Duodenal mucosa (tissue), 2 donors: ENCODE data around the gene STARD10.

ENCODE experiments used
- H3K27ac ChIP-seq: one replicate; pipeline ENCODE4 v1.7.0; 2013; ENCODE audit warnings: low read depth, low read length
- H3K27me3 ChIP-seq, 2 donors: one replicate each; pipeline ENCODE4 v1.7.0; 2013; ENCODE audit warnings: low read length in 2 of 2, control low read depth in 1 of 2; ENCODE audit not compliant: insufficient read depth in 2 of 2, control insufficient read depth in 1 of 2
- H3K36me3 ChIP-seq, 2 donors: one replicate each; pipeline ENCODE4 v1.7.0; 2013; ENCODE audit warnings: low read length in 2 of 2, control low read depth in 1 of 2; ENCODE audit not compliant: insufficient read depth in 2 of 2, control insufficient read depth in 1 of 2
- H3K4me1 ChIP-seq, 2 donors: one replicate each; pipeline ENCODE4 v1.7.0; 2013; ENCODE audit warnings: low read length in 2 of 2, control low read depth in 1 of 2; ENCODE audit not compliant: insufficient read depth in 2 of 2, control insufficient read depth in 1 of 2
- H3K4me3 ChIP-seq, 2 donors: one replicate each; pipeline ENCODE4 v1.7.0; 2013; ENCODE audit warnings: low read length in 2 of 2, low read depth in 1 of 2
- H3K9ac ChIP-seq, 2 donors: one replicate each; pipeline ENCODE4 v1.7.0; 2013; ENCODE audit warnings: low read length in 2 of 2, low read depth in 1 of 2
- H3K9me3 ChIP-seq, 2 donors: one replicate each; pipeline ENCODE4 v1.7.0; 2013; ENCODE audit warnings: low read length in 2 of 2, control low read depth in 1 of 2; ENCODE audit not compliant: control insufficient read depth in 1 of 2

STARD10 gene

GRCh38 chr11:72706579-72706978 is 87.3 kb downstream of the STARD10 start:
- Histone ChIP-seq H3K27ac (no peak overlapping the region), H3K36me3 (peaks cover 57 to 96% of the 10 kb centered on the region in 2 donors), H3K4me3 (no peak overlapping the region), H3K27me3 (no peaks in the 10 kb centered on the region), H3K9ac (no peak overlapping the region), H3K4me1 (no peaks in the 10 kb centered on the region), H3K9me3 (no peaks in the 10 kb centered on the region)

GRCh38 chr11:72705442-72706365 is 88.1 kb downstream of the STARD10 start:
- Histone ChIP-seq H3K36me3 (peaks cover 49 to 97% of the 10 kb centered on the region in 2 donors), H3K4me1 (no peaks in the 10 kb centered on the region), H3K4me3 (no peak overlapping the region), H3K27ac (no peak overlapping the region), H3K9me3 (no peaks in the 10 kb centered on the region), H3K27me3 (no peaks in the 10 kb centered on the region), H3K9ac (no peak overlapping the region)

- Histone ChIP-seq H3K4me3 (no peak overlapping the region), H3K9me3 (no peaks in the 10 kb centered on the region), H3K27me3 (no peaks in the 10 kb centered on the region), H3K27ac (no peak overlapping the region), H3K4me1 (no peaks in the 10 kb centered on the region), H3K36me3 (peaks cover 50 to 96% of the 10 kb centered on the region in 2 donors), H3K9ac (no peak overlapping the region)
Measured at GRCh38 chr11:72704783-72705265, 89.0 kb downstream of the STARD10 start.
